Myocyte (in vitro differentiated cells): ENCODE measurements around the gene ZNF837. TPM values are rescaled to one million over a fixed set of nuclear protein-coding genes. Genes with fewer than 3 reads are reported as not detected.

Experiments
- DNase-seq: peaks from one replicate; pipeline ENCODE4 v3.0.0-alpha.2; 2012; ENCODE audit warnings: low read depth
- microRNA-seq: library from miRNA; unstranded; fragments of <30 nt; microRNA quantifications from one replicate; pipeline ENCODE4, GENCODE V29; 2016
- total RNA-seq: library from RNA; depleted of rRNA; stranded (reverse); fragments of >200 nt; gene quantifications from 2 replicates; pipeline ENCODE4 v1.2.3, GENCODE V29; 2014

Gene ZNF837
- total RNA-seq, 1 donor from 2014 or later, result 5.5 TPM

DNA sequence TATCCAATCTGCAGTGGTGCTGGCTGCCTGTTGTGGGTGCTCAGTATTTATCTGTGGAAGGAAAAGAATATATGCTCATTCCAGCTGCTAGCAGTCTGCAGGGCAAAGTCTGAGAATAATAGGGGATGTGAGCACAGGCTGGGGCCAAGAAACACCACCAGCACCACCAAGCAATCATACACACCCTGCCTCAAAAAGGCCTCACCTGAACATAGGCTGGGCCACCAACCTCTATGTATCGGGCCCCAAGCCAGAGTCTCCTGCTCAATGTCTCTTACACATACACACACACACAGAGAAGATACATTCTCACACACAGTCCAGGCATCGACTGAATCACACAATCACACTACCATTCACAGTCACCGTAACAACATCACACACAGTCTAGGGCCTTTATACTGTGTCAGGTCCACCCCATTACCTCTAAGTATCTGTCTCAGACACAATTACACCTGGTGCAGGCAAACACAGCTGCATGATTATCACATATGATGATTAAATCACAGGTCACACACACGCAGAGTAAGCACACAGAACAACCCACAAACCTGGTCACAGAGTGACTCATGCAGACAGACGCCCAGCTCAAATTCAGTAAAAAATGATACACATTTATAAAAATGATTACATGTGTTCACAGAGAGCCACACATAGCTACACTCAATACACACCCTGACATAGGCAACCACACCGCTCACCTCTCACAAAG lies 55.4 kb downstream of the ZNF837 start:
- no peak for DNase-seq

DNA sequence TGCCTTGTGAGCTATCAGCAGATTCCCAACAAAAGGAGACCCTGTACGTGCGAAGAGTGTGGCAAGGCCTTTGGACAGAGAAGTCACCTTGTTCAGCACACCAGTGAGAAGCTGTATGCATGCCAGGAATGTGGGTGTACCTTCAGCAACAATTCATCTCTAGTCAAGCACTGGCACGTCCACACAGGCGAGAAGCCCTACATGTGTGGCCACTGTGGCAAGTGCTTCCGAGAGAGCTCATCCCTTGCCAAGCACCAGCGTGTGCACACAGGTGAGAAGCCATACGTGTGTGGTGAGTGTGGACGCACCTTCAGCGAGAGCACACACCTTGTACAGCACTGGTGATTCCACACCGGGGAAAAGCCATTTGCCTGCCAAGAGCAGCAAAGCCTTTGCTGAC lies 61.6 kb downstream of the ZNF837 start:
- no peak for DNase-seq

DNA sequence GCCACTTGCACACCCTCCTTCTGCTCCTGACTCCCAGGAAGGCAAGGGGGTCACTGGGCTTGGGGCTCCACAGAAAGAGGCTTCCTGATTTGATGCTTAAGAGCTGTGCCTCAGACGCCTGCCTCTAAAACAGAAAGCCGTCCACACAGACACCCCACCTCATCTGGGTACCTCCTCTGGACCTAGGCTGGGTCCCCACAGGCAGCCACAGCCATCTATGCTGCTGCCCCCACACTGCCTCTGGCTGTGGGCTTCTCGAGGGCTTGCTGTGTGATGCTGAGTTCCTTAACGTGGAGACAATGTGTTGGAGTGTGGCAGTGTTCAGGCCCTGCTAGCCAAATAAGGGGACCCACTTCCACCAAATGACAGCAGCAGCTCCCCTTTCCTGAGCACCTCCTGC lies 62.5 kb downstream of the ZNF837 start:
- no peak for DNase-seq

Small RNA genes lying within 50 kb of the gene (microRNA-seq; reads per million reads assigned to microRNA genes)
- gene MIR4754 (not detected), gene MIR6806 (not detected)

Other genes with a start within 250 kb of the ZNF837 start
- 11.2 and 13.2 TPM in 2 replicates for gene ZNF329, start 230.2 kb downstream of the ZNF837 start, total RNA-seq
- 13.8 and 15.2 TPM in 2 replicates for gene ZNF274, start 198.0 kb downstream of the ZNF837 start, total RNA-seq
- 30.2 and 39.2 TPM in 2 replicates for gene ZNF544, start 152.1 kb downstream of the ZNF837 start, total RNA-seq
- 7.6 and 8.0 TPM in 2 replicates for gene ZNF8, start 102.1 kb downstream of the ZNF837 start, total RNA-seq
- 33.9 and 54.9 TPM in 2 replicates for gene ERVK3-1, start 75.7 kb downstream of the ZNF837 start, total RNA-seq
- 2.8 and 3.5 TPM in 2 replicates for gene ZSCAN22, start 54.0 kb downstream of the ZNF837 start, total RNA-seq
- gene A1BG, start 27.5 kb downstream of the ZNF837 start, total RNA-seq, result 31.5 and 49.6 TPM in 2 replicates
- 1.5 and 1.7 TPM in 2 replicates for gene ZNF497, start 18.3 kb downstream of the ZNF837 start, total RNA-seq
- 1,152 and 1,471 TPM in 2 replicates for gene RPS5, start 6.2 kb upstream of the ZNF837 start, total RNA-seq
- gene RNF225, start 14.6 kb upstream of the ZNF837 start, total RNA-seq, result not detected in 2 replicates
- 12.7 and 19.4 TPM in 2 replicates for gene ZNF584, start 27.6 kb upstream of the ZNF837 start, total RNA-seq
- gene ZNF132, start 59.1 kb upstream of the ZNF837 start, total RNA-seq, result 6.1 and 6.9 TPM in 2 replicates
- gene ZNF324B, start 70.6 kb upstream of the ZNF837 start, total RNA-seq, result 6.8 and 8.3 TPM in 2 replicates
- 15.0 and 15.3 TPM in 2 replicates for gene ZNF324, start 86.0 kb upstream of the ZNF837 start, total RNA-seq
- gene ZNF446, start 95.3 kb upstream of the ZNF837 start, total RNA-seq, result 12.6 and 14.1 TPM in 2 replicates
- gene SLC27A5, start 131.0 kb upstream of the ZNF837 start, total RNA-seq, result 2.9 and 4.5 TPM in 2 replicates
- 7.2 and 10.9 TPM in 2 replicates for gene ZBTB45, start 138.8 kb upstream of the ZNF837 start, total RNA-seq
- gene TRIM28, start 163.0 kb upstream of the ZNF837 start, total RNA-seq, result 238 and 268 TPM in 2 replicates
- 120 and 132 TPM in 2 replicates for gene CHMP2A, start 174.1 kb upstream of the ZNF837 start, total RNA-seq
- 76.1 and 92.4 TPM in 2 replicates for gene UBE2M, start 177.6 kb upstream of the ZNF837 start, total RNA-seq
- gene MZF1, start 192.3 kb upstream of the ZNF837 start, total RNA-seq, result 20.4 and 22.3 TPM in 2 replicates